Measurements from ENCODE around the gene IL5. TPM values are rescaled to one million over a fixed set of nuclear protein-coding genes. Genes with fewer than 3 reads are reported as not detected.

IL5 gene
- total and polyA plus RNA-seq, 2 of the 13 experiments (the other 11 are each of a cell fraction or from before 2014, with no cell fraction given): not detected

DNA sequence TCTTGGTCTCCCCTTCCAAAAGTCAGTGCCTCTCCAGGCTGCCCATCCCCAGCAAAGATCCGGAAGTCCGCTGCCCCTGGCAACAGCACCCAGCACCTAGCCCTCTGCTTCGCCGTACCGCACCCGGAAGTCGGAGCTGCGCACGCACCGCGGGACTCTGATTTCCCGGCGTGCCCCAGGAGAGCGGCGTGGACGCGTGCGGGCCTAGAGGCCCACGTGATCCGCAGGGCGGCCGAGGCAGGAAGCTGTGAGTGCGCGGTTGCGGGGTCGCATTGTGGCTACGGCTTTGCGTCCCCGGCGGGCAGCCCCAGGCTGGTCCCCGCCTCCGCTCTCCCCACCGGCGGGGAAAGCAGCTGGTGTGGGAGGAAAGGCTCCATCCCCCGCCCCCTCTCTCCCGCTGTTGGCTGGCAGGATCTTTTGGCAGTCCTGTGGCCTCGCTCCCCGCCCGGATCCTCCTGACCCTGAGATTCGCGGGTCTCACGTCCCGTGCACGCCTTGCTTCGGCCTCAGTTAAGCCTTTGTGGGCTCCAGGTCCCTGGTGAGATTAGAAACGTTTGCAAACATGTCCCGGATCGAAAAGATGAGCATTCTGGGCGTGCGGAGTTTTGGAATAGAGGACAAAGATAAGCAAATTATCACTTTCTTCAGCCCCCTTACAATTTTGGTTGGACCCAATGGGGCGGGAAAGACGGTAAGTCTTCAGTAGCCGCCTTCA lies 13.6 kb upstream of the IL5 start, which contains the start of gene RAD50 (continued):
- TF ChIP-seq ZNF564 (CRISPR knock-in tag; IDR thresholded peaks at IDR 0.05) (peak; percentile 89; the same call in 1 of the 2 replicates), ZBTB21 (CRISPR knock-in tag; IDR thresholded peaks at IDR 0.05) (no peak), PITX1 (CRISPR knock-in tag; IDR thresholded peaks at IDR 0.05) (peak; percentile 83), SMAD3 (CRISPR knock-in tag; IDR thresholded peaks at IDR 0.05) (peak; percentile 56; the same call in 1 of the 2 replicates), ZNF672 (CRISPR knock-in tag; IDR thresholded peaks at IDR 0.05) (peak; percentile 83; the same call in 1 of the 2 replicates), KAT2B (IDR thresholded peaks at IDR 0.05; ENCODE audit: borderline replicate concordance, low read depth, low read length) (no peak), ARNT (IDR thresholded peaks at IDR 0.05) (no peak), POGZ (CRISPR knock-in tag; IDR thresholded peaks at IDR 0.05) (peak; percentile 96), ZNF83 (CRISPR knock-in tag; IDR thresholded peaks at IDR 0.05; ENCODE audit: borderline replicate concordance) (peak; percentile 93), FOXM1 (CRISPR knock-in tag; IDR thresholded peaks at IDR 0.05) (peak; percentile 9; the same call in 1 of the 2 replicates)
- TF ChIP-seq, protein P1, sequence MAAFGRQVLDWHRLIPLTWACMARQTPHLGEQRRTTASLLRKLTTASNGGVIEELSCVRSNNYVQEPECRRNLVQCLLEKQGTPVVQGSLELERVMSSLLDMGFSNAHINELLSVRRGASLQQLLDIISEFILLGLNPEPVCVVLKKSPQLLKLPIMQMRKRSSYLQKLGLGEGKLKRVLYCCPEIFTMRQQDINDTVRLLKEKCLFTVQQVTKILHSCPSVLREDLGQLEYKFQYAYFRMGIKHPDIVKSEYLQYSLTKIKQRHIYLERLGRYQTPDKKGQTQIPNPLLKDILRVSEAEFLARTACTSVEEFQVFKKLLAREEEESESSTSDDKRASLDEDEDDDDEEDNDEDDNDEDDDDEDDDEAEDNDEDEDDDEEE (CRISPR knock-in tag; IDR thresholded peaks at IDR 0.05): peak; percentile 88; the same call in 1 of the 2 replicates
- TF ChIP-seq, protein P2, sequence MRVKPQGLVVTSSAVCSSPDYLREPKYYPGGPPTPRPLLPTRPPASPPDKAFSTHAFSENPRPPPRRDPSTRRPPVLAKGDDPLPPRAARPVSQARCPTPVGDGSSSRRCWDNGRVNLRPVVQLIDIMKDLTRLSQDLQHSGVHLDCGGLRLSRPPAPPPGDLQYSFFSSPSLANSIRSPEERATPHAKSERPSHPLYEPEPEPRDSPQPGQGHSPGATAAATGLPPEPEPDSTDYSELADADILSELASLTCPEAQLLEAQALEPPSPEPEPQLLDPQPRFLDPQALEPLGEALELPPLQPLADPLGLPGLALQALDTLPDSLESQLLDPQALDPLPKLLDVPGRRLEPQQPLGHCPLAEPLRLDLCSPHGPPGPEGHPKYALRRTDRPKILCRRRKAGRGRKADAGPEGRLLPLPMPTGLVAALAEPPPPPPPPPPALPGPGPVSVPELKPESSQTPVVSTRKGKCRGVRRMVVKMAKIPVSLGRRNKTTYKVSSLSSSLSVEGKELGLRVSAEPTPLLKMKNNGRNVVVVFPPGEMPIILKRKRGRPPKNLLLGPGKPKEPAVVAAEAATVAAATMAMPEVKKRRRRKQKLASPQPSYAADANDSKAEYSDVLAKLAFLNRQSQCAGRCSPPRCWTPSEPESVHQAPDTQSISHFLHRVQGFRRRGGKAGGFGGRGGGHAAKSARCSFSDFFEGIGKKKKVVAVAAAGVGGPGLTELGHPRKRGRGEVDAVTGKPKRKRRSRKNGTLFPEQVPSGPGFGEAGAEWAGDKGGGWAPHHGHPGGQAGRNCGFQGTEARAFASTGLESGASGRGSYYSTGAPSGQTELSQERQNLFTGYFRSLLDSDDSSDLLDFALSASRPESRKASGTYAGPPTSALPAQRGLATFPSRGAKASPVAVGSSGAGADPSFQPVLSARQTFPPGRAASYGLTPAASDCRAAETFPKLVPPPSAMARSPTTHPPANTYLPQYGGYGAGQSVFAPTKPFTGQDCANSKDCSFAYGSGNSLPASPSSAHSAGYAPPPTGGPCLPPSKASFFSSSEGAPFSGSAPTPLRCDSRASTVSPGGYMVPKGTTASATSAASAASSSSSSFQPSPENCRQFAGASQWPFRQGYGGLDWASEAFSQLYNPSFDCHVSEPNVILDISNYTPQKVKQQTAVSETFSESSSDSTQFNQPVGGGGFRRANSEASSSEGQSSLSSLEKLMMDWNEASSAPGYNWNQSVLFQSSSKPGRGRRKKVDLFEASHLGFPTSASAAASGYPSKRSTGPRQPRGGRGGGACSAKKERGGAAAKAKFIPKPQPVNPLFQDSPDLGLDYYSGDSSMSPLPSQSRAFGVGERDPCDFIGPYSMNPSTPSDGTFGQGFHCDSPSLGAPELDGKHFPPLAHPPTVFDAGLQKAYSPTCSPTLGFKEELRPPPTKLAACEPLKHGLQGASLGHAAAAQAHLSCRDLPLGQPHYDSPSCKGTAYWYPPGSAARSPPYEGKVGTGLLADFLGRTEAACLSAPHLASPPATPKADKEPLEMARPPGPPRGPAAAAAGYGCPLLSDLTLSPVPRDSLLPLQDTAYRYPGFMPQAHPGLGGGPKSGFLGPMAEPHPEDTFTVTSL (CRISPR knock-in tag; IDR thresholded peaks at IDR 0.05; ENCODE audit: borderline replicate concordance): no peak; the same call in 1 of the 2 replicates
- TF ChIP-seq, protein P3, sequence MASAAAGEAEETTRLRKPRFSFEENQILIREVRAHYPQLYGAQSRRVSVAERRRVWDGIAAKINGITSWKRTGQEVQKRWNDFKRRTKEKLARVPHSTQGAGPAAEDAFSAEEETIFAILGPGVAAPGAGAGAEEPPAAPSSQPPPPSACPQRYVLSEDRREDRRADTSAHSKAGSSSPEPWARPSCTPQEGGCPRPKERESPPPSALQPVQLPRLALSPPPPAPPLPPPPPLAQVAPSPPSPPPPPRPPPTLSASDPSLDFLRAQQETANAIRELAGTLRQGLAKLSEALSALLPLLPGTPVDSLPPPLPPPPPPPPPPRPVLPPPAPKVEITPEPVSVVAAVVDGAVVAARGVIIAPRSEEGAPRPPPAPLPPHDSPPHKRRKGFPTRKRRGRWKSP (CRISPR knock-in tag; IDR thresholded peaks at IDR 0.05): peak; percentile 71
- TF ChIP-seq, protein P4, sequence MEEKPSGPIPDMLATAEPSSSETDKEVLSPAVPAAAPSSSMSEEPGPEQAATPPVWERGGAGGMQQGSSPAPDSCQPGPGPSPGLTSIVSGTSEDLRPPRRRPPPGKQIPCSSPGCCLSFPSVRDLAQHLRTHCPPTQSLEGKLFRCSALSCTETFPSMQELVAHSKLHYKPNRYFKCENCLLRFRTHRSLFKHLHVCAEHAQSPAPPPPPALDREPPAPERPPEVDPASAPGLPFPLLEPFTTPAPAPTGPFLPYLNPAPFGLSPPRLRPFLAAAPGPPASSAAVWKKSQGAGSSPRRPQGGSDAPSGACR (CRISPR knock-in tag; IDR thresholded peaks at IDR 0.05): peak; percentile 99
- TF ChIP-seq, protein P5, sequence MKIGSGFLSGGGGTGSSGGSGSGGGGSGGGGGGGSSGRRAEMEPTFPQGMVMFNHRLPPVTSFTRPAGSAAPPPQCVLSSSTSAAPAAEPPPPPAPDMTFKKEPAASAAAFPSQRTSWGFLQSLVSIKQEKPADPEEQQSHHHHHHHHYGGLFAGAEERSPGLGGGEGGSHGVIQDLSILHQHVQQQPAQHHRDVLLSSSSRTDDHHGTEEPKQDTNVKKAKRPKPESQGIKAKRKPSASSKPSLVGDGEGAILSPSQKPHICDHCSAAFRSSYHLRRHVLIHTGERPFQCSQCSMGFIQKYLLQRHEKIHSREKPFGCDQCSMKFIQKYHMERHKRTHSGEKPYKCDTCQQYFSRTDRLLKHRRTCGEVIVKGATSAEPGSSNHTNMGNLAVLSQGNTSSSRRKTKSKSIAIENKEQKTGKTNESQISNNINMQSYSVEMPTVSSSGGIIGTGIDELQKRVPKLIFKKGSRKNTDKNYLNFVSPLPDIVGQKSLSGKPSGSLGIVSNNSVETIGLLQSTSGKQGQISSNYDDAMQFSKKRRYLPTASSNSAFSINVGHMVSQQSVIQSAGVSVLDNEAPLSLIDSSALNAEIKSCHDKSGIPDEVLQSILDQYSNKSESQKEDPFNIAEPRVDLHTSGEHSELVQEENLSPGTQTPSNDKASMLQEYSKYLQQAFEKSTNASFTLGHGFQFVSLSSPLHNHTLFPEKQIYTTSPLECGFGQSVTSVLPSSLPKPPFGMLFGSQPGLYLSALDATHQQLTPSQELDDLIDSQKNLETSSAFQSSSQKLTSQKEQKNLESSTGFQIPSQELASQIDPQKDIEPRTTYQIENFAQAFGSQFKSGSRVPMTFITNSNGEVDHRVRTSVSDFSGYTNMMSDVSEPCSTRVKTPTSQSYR (CRISPR knock-in tag; IDR thresholded peaks at IDR 0.05; ENCODE audit: borderline replicate concordance): peak; percentile 68; the same call in 1 of the 2 replicates
- TF ChIP-seq, protein P6, sequence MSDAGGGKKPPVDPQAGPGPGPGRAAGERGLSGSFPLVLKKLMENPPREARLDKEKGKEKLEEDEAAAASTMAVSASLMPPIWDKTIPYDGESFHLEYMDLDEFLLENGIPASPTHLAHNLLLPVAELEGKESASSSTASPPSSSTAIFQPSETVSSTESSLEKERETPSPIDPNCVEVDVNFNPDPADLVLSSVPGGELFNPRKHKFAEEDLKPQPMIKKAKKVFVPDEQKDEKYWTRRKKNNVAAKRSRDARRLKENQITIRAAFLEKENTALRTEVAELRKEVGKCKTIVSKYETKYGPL (CRISPR knock-in tag; IDR thresholded peaks at IDR 0.05): 0 out of 2 replicates have a peak, but pooled peaks have one; percentile 23

Data from HepG2 (cell line).